ENCODE data around the gene DSTYK. TPM values are rescaled to one million over a fixed set of nuclear protein-coding genes. Genes with fewer than 3 reads are reported as not detected.
"Not testable (repeated sequence)": the region's sequence is repeated elsewhere in the genome, so short reads cannot be mapped to it uniquely, and the experiment has no call there.

The DSTYK gene
- total RNA-seq, 1 donor from 2014 or later = 12.7 TPM

- intact Hi-C loops (cut with DNase I) = no loop called here
- H3K36me3 ChIP-seq = no peaks in the 10 kb centered on the region
- H3K4me3 ChIP-seq = no peak overlapping the region
- no peaks in the 10 kb centered on the region for H3K27me3 ChIP-seq
- peaks cover 29% of the 10 kb centered on the region for H3K4me1 ChIP-seq
- TF ChIP-seq CTCF (IDR thresholded peaks at IDR 0.05) = no peak
- H3K27ac ChIP-seq = peak overlapping the region; percentile 30
- H3K9me3 ChIP-seq = no peaks in the 10 kb centered on the region
- peak; percentile 59 for DNase-seq
- no peak for ATAC-seq
Observed at GRCh38 chr1:205239078-205239477, 27.6 kb upstream of the DSTYK start.

GRCh38 chr1:205237526-205238484 is 26.3 kb upstream of the DSTYK start:
- H3K9me3 ChIP-seq = no peaks in the 10 kb centered on the region
- ATAC-seq (no peak), DNase-seq (peak; percentile 37)
- no peaks in the 10 kb centered on the region for H3K36me3 ChIP-seq
- H3K4me3 ChIP-seq = no peak overlapping the region
- H3K27ac ChIP-seq = peak overlapping the region; percentile 24
- intact Hi-C loops (cut with DNase I) = no loop called here
- TF ChIP-seq CTCF (IDR thresholded peaks at IDR 0.05) = no peak
- H3K4me1 ChIP-seq = peaks cover 29% of the 10 kb centered on the region
- H3K27me3 ChIP-seq = no peaks in the 10 kb centered on the region

GRCh38 chr1:205236951-205237475 is 25.5 kb upstream of the DSTYK start:
- Histone ChIP-seq H3K9me3 (no peaks in the 10 kb centered on the region), H3K27ac (no peak overlapping the region), H3K4me1 (peaks cover 29% of the 10 kb centered on the region), H3K27me3 (no peaks in the 10 kb centered on the region), H3K4me3 (no peak overlapping the region), H3K36me3 (no peaks in the 10 kb centered on the region)
- DNase-seq (peak; percentile 2), ATAC-seq (no peak)
- TF ChIP-seq CTCF (IDR thresholded peaks at IDR 0.05) = no peak
- intact Hi-C loops (cut with DNase I) = no loop called here

GRCh38 chr1:205236526-205236925 is 25.0 kb upstream of the DSTYK start:
- peak; percentile 31 for DNase-seq

GRCh38 chr1:205235951-205236350 is 24.4 kb upstream of the DSTYK start:
- ATAC-seq (no peak), DNase-seq (no peak)
- no peak overlapping the region for H3K27ac ChIP-seq
- intact Hi-C loops (cut with DNase I) = no loop called here
- peaks cover 34% of the 10 kb centered on the region for H3K4me1 ChIP-seq
- no peaks in the 10 kb centered on the region for H3K27me3 ChIP-seq
- no peaks in the 10 kb centered on the region for H3K36me3 ChIP-seq
- TF ChIP-seq CTCF (IDR thresholded peaks at IDR 0.05) = no peak
- no peaks in the 10 kb centered on the region for H3K9me3 ChIP-seq
- H3K4me3 ChIP-seq = no peak overlapping the region

More at GRCh38 chr1:205236526-205236925, 25.0 kb upstream of the DSTYK start:
- H3K27me3 ChIP-seq = no peaks in the 10 kb centered on the region
- H3K4me3 ChIP-seq = no peak overlapping the region
- no peak for TF ChIP-seq CTCF (IDR thresholded peaks at IDR 0.05)
- intact Hi-C loops (cut with DNase I) = no loop called here
- no peak for ATAC-seq
- no peaks in the 10 kb centered on the region for H3K36me3 ChIP-seq
- H3K27ac ChIP-seq = no peak overlapping the region
- peaks cover 29% of the 10 kb centered on the region for H3K4me1 ChIP-seq
- H3K9me3 ChIP-seq = no peaks in the 10 kb centered on the region

- peak; percentile 7 for DNase-seq
- H3K27me3 ChIP-seq; H3K27ac ChIP-seq; ATAC-seq; H3K9me3 ChIP-seq; H3K36me3 ChIP-seq; intact Hi-C loops (cut with DNase I); H3K4me3 ChIP-seq: not testable (repeated sequence)
- peaks cover 40% of the 10 kb centered on the region for H3K4me1 ChIP-seq
Observed at GRCh38 chr1:205233986-205234385, 22.5 kb upstream of the DSTYK start.

Data from upper lobe of right lung (tissue), 1 donor.